Right lobe of liver (tissue), 4 donors: ENCODE results near the gene FCRLA.

ENCODE experiments used
- POLR2A ChIP-seq: fragments of 450-650 bp; IDR thresholded peaks from one replicate; pipeline ENCODE4 v1.6.1; 2017; ENCODE audit warnings: antibody characterized with exemption, mild to moderate bottlenecking
- TF ChIP-seq, protein P1 (sequence below), 4 donors: fragments of 200-600 bp in 3 of 4; fragments of 450-650 bp in 1 of 4; IDR thresholded peaks; one replicate each; pipeline versions ENCODE4 v1.5.1 to v1.8.0; 2016 to 2022; ENCODE audit warnings: antibody characterized with exemption in 4 of 4, mild to moderate bottlenecking in 2 of 4
- donor health status: DM: no; HTN: no; CAD: no.
- donor health status: DM: no; HTN: no; CAD: no.
- donor health status: DM: no; HTN: yes; CAD: no.

DNA sequence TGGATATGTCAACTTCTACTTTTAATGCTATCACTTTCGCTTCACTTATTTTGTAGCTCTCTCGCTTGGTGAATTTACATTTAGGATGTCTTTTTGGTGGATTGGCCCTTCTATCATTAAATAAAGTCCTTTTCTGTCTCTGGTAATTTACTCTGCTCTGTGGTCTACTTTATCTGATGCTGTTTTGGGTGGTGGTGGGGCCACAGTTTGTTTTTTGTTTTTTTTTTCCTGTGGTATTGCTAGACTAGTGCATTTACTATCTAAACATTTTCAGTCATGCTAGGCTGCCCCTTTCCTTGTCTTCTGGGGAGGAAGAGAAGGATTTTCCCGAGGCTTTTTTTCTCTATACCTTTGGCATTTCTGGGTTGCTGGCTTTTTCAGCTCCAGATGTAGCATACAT lies 18.1 kb upstream of the FCRLA start:
- TF ChIP-seq, protein P1, sequence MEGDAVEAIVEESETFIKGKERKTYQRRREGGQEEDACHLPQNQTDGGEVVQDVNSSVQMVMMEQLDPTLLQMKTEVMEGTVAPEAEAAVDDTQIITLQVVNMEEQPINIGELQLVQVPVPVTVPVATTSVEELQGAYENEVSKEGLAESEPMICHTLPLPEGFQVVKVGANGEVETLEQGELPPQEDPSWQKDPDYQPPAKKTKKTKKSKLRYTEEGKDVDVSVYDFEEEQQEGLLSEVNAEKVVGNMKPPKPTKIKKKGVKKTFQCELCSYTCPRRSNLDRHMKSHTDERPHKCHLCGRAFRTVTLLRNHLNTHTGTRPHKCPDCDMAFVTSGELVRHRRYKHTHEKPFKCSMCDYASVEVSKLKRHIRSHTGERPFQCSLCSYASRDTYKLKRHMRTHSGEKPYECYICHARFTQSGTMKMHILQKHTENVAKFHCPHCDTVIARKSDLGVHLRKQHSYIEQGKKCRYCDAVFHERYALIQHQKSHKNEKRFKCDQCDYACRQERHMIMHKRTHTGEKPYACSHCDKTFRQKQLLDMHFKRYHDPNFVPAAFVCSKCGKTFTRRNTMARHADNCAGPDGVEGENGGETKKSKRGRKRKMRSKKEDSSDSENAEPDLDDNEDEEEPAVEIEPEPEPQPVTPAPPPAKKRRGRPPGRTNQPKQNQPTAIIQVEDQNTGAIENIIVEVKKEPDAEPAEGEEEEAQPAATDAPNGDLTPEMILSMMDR (IDR thresholded peaks at IDR 0.05): no peak
- no peak for TF ChIP-seq POLR2A
